ENCODE data around the gene LCE7A.

Gene LCE7A

DNA sequence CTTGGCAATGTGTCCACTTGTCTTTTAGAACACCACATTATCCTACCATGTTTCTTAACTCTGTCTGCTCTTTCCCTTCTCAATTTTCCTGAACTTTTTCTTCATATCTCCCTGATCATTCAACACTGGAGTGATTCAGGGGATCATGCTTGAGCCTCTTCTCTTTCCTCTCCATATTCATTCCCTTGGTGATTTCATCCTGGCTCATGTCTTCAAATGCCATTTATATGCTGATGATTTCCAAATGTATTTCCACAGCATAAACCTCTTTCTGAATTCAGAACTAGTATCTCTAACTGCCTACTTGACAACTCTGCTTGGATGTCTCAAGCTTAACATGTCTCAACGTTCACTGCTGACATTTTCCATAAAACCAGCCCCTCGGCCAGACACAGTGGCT, 40.1 kb downstream of the LCE7A start:
- Mint-ChIP-seq H3K27ac (no peak overlapping the region), H3K9me3 (no peaks in the 10 kb centered on the region), H3K4me1 (no peaks in the 10 kb centered on the region), H3K4me3 (no peak overlapping the region), H3K36me3 (no peaks in the 10 kb centered on the region)
- DNase-seq (ENCODE audit: low spot score in 2 of 2) (no peak), ATAC-seq (no peak)

DNA sequence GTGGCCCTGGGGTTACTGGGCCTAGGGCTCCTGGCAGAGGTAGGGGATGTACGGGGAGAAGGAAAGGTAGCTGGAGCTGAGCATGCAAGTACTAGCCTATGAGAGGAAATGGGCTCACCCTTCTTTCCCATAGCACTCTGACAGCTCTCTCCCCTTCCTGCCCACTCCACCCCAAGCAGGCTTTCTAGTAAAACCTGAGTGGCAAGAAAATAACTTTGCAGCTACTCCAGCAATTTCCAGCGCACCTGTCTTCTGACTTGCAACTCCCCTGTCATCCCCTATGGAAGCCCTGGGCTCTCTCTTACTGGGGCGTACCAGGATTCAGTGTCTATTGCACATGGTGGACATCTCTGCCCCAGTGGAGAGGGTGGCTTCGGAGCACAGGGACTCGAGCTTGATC, 41.8 kb downstream of the LCE7A start:
- ATAC-seq (peak; percentile 14), DNase-seq (ENCODE audit: low spot score in 2 of 2) (no peak)
- Mint-ChIP-seq H3K27ac (no peak overlapping the region), H3K4me3 (no peak overlapping the region), H3K4me1 (no peaks in the 10 kb centered on the region), H3K9me3 (no peaks in the 10 kb centered on the region), H3K36me3 (no peaks in the 10 kb centered on the region)

DNA sequence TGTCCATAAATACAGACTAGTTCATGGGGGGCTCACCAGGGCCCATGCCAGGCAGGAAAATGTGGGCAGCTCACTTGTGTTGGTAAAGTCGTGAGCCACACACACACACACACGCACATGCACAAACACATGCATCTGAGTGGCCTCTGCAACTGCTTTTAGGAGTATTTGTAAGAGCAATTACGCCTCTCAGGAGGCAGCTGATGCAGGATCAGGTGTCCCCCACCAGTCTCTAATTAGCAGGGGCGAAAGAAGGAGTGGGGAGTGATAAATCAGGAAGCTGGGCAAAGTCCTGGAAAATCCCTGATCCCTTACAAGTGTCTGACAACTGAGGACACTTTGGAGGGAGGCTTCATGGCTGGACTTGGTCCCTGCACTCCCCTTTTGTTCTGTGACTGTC, 42.8 kb downstream of the LCE7A start:
- no peak for ATAC-seq
- Mint-ChIP-seq H3K4me3 (no peak overlapping the region), H3K27ac (no peak overlapping the region), H3K4me1 (no peaks in the 10 kb centered on the region), H3K36me3 (no peaks in the 10 kb centered on the region), H3K9me3 (no peaks in the 10 kb centered on the region)
- DNase-seq (ENCODE audit: low spot score in 2 of 2) = no peak

DNA sequence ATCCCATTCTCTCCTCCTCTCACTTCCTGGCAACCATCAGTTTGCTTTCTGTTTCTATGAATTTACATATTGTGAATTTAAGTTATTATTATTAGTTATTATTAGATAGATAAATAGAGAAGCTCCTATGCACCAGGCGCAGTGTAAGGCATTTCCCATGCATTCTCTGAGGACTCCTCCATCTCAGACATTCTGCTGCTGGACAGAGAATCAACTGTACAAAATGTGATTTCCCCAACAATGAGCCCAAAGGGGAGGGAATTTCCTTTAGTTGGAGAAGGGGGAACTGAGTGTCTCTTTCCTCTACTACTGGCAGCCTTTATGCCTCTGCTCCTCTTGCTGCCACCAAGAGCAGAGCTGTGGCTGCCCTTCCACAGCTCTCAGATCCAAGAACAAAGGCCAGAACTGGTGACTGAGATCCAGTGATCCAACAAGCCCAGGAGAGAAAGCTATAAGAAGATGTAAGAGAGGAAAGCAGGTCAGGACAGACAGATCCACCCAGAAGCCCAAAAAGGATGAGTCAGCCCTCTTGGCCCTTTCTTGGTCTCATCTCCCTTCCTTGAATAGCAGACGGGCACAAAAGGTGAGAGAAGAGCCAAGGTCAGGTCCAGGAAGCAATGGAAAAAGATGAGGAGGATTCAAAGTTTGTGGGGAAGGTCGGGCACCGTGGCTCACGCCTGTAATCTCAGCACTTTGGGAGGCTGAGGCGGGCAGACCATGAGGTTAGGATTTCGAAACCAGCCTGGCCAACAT, 45.1 kb downstream of the LCE7A start:
- H3K4me3 Mint-ChIP-seq = no peak overlapping the region
- DNase-seq (ENCODE audit: low spot score in 2 of 2) = no peak
- H3K4me1 Mint-ChIP-seq = no peaks in the 10 kb centered on the region
- peaks cover under 1% of the 10 kb centered on the region for H3K9me3 Mint-ChIP-seq
- no peaks in the 10 kb centered on the region for H3K36me3 Mint-ChIP-seq
- no peak overlapping the region for H3K27ac Mint-ChIP-seq
- no peak for ATAC-seq

DNA sequence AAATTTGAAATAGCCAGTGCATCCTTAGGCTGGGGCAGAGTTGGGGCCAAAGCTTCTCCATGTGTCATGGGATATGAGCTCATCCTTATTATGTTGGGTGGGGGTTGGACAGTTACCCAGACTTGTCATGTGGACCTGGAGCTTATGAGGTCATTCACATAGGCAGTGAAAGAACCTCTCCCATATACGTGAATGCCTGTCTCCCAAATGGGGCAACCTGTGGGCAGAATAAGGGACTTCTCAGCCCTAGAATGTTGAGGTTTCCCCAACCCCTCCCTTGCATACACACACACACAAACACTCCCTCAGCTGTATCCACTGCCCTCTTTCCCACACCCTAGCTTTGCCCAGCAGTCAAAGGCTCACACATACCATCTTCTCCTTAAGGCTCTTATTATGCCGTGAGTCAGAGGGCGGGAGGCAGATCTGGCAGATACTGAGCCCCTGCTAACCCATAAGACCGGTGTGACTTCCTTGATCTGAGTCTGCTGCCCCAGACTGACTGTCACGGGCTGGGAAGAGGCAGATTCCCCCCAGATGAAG, 46.3 kb downstream of the LCE7A start:
- Mint-ChIP-seq H3K9me3 (peaks cover 3% of the 10 kb centered on the region), H3K4me1 (no peaks in the 10 kb centered on the region), H3K36me3 (no peaks in the 10 kb centered on the region), H3K4me3 (no peak overlapping the region), H3K27ac (no peak overlapping the region)
- ATAC-seq (peak; percentile 35), DNase-seq (ENCODE audit: low spot score in 2 of 2) (no peak)

DNA sequence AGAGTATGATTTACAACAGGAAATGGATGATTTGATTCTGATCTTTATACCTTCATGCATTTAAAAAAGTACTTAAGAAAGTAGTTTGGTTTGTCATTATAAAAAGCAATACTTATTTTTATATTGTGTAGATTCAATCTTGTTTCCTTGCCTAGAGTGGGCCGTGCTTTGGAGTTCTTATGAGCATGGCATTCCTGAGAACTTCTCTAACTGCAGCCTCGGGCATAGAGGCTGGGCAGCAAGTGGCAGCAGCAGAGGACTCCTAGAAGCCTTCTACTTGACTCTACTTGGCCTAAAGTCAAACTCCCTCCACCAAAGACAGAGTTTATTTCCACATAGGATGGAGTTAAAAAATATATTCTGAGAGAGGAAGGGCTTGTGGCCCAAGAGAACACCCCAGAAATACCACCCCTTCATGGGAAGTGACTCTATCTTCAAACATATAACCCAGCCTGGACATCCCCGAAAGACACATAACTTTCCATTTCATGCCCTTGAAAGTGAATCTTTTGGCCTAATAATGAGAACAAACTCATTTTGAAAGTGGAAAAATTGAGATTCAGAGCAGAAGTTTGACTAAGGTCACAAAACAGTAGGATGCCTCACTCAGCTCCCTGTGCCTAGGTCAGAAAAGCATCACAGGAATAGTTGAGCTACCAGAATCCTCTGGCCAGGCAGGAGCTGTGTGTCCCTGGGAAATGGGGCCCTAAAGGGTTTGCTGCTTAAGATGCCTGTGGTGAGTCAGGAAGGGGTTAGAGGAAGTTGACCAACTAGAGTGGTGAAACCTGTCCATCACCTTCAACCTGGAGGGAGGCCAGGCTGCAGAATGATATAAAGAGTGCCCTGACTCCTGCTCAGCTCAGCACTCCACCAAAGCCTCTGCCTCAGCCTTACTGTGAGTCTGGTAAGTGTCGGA, 48.1 kb downstream of the LCE7A start, which contains the start of gene IVL:
Gene IVL, plus strand, starts transcription at position 861 of the 916 bp plus-strand sequence. CDS start 1,252 bp downstream, outside the sequence.
- H3K4me1 Mint-ChIP-seq = peaks cover 4% of the 10 kb centered on the region
- H3K9me3 Mint-ChIP-seq = peaks cover 3% of the 10 kb centered on the region
- ATAC-seq (peak; percentile 8), DNase-seq (ENCODE audit: low spot score in 2 of 2) (no peak)
- no peaks in the 10 kb centered on the region for H3K36me3 Mint-ChIP-seq
- no peak within 1 kb of the TSS for H3K27ac Mint-ChIP-seq
- no peak within 1 kb of the TSS for H3K4me3 Mint-ChIP-seq

DNA sequence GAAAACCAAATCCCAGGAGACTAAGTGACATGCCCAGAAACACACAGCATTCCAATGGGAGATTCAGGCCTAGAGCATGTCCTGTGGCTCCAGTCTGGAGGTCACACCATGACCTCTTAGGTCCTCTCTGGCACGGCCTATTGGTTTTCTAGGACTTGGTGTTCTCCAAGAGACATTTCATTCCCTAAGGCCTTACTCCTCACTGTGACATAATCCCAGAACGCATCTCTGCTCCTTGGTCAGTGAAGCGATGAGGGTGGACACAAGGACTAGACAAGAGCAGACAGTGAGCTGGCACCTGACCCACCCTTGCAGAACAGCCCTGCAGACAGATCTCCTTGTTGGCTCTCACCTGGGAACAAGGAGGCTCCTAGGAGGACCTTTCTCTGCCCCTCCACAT, 49.4 kb downstream of the LCE7A start:
- Mint-ChIP-seq H3K36me3 (no peaks in the 10 kb centered on the region), H3K4me1 (peaks cover 6% of the 10 kb centered on the region), H3K27ac (no peak overlapping the region), H3K4me3 (no peak overlapping the region), H3K9me3 (peaks cover 3% of the 10 kb centered on the region)
- ATAC-seq = no peak
- no peak for DNase-seq (ENCODE audit: low spot score in 2 of 2)

Data from stimulated activated effector memory CD8-positive, alpha-beta T cell treated with anti-CD3 and anti-CD28 coated beads, Interleukin-12 subunit alpha, Interleukin-12 subunit beta, amount 100 ng/mL, for 72 hours (primary cell).